ENCODE results near the gene STAC2.
"Not testable (repeated sequence)": the region's sequence is repeated elsewhere in the genome, so short reads cannot be mapped to it uniquely, and the experiment has no call there.

The STAC2 gene

GRCh38 chr17:39186481-39187002, 39.2 kb downstream of the STAC2 start:
- no peak for DNase-seq

- no peak for DNase-seq
Measured at GRCh38 chr17:39183720-39184119, 42.0 kb downstream of the STAC2 start.

GRCh38 chr17:39183045-39183444, 42.7 kb downstream of the STAC2 start:
- DNase-seq = no peak

- DNase-seq = no peak
Measured at GRCh38 chr17:39181303-39181702, 44.4 kb downstream of the STAC2 start.

GRCh38 chr17:39178536-39178935, 47.2 kb downstream of the STAC2 start:
- DNase-seq = no peak

GRCh38 chr17:39177256-39177655, 48.5 kb downstream of the STAC2 start:
- no peak for DNase-seq

- DNase-seq = no peak
Measured at GRCh38 chr17:39175695-39176093, 50.1 kb downstream of the STAC2 start.

- DNase-seq = peak; percentile 37
Measured at GRCh38 chr17:39174920-39175694, 50.6 kb downstream of the STAC2 start.

- DNase-seq = no peak
Measured at GRCh38 chr17:39173526-39174274, 52.0 kb downstream of the STAC2 start.

- DNase-seq = no peak
Measured at GRCh38 chr17:39173080-39173479, 52.7 kb downstream of the STAC2 start.

GRCh38 chr17:39171933-39172332, 53.8 kb downstream of the STAC2 start:
- DNase-seq = no peak

GRCh38 chr17:39170558-39170957, 55.2 kb downstream of the STAC2 start:
- DNase-seq = no peak

GRCh38 chr17:39170109-39170508, 55.6 kb downstream of the STAC2 start:
- no peak for DNase-seq

GRCh38 chr17:39169518-39169917, 56.2 kb downstream of the STAC2 start:
- no peak for DNase-seq

GRCh38 chr17:39169101-39169500, 56.6 kb downstream of the STAC2 start:
- DNase-seq = no peak

- not testable (repeated sequence) for DNase-seq
Measured at GRCh38 chr17:39168503-39168902, 57.2 kb downstream of the STAC2 start.

- no peak for DNase-seq
Measured at GRCh38 chr17:39167476-39167875, 58.3 kb downstream of the STAC2 start.

GRCh38 chr17:39166437-39167335, 59.1 kb downstream of the STAC2 start:
- peak; percentile 45 for DNase-seq

GRCh38 chr17:39165841-39166349, 59.9 kb downstream of the STAC2 start, which contains the start of gene ARL5C:
Gene ARL5C, minus strand, starts transcription at chr17:39166161. Its CDS starts 401 bp downstream, at chr17:39165760.
- DNase-seq = no peak

GRCh38 chr17:39165178-39165840, 60.4 kb downstream of the STAC2 start:
- DNase-seq = no peak

- DNase-seq = no peak
Measured at GRCh38 chr17:39164675-39165143, 61.0 kb downstream of the STAC2 start.

GRCh38 chr17:39161962-39162361, 63.8 kb downstream of the STAC2 start:
- no peak for DNase-seq

Measured in DMS79 (cell line).